Mucosa of descending colon (tissue), 3 donors: ENCODE measurements around the gene NELL2. TPM values are rescaled to one million over a fixed set of nuclear protein-coding genes. Genes with fewer than 3 reads are reported as not detected.

Experiments
- ATAC-seq: fragments of 200-7000 bp; cut with Tn5 transposase; one replicate; pipeline ENCODE4 v1.9.1; 2020; ENCODE audit warnings: mild to moderate bottlenecking, moderate library complexity
- DNase-seq, 3 donors: peaks; one replicate each; pipeline ENCODE4 v3.0.0-alpha.2; 2020
- H3K36me3 ChIP-seq: fragments of 200-600 bp; one replicate; pipeline ENCODE4 v1.8.0; 2021; ENCODE audit warnings: low read depth, mild to moderate bottlenecking
- H3K4me1 ChIP-seq: fragments of 200-600 bp; one replicate; pipeline ENCODE4 v1.8.0; 2021; ENCODE audit warnings: low read depth, mild to moderate bottlenecking
- H3K4me3 ChIP-seq: fragments of 200-600 bp; one replicate; pipeline ENCODE4 v1.8.0; 2021; ENCODE audit warnings: mild to moderate bottlenecking
- H3K9me3 ChIP-seq: fragments of 200-600 bp; one replicate; pipeline ENCODE4 v1.8.0; 2021; ENCODE audit warnings: mild to moderate bottlenecking
- CTCF ChIP-seq: fragments of 200-600 bp; IDR thresholded peaks from one replicate; pipeline ENCODE4 v1.8.0; 2022; ENCODE audit warnings: antibody characterized with exemption, mild to moderate bottlenecking
- intact Hi-C, 2 donors: fragments of 100-400 bp; cut with DNase I in 1 of 2; cut with micrococcal nuclease in 1 of 2; formaldehyde crosslinking; loops; one replicate each; pipeline versions ENCODE4 v1.11.0 to v1.11.1; 2022; cut with DNase I, micrococcal nuclease
- total RNA-seq, 3 donors: library from RNA; stranded (reverse); fragmentation: NEBNext Ultra II Directional in 2 of 3; extraction: Animal tissue kit (Norgen Biotek cat#: 25700) in 2 of 3; gene quantifications; one replicate each; pipeline versions ENCODE4 v1.2.1 to v1.2.4, GENCODE V29; 2021 to 2023
- donor health status: DM: no; HTN: no; CAD: no; lungs with moderate emphysema.
- donor health status: DM: no; HTN: no; CAD: no.
- donor health status: DM: no; HTN: yes; CAD: no.

Gene NELL2
- total RNA-seq, 3 donors from 2014 or later = 2.4 to 7.4 (median 5.8) TPM

GRCh38 chr12:44550377-44550776, 325.7 kb downstream of the NELL2 start:
- Histone ChIP-seq H3K4me3 (no peak overlapping the region), H3K9me3 (no peaks in the 10 kb centered on the region), H3K4me1 (no peaks in the 10 kb centered on the region), H3K36me3 (no peaks in the 10 kb centered on the region)
- TF ChIP-seq CTCF = no peak
- ATAC-seq (no peak), DNase-seq (no peak)
- intact Hi-C loops = no loop called here

GRCh38 chr12:44546060-44546459, 330.1 kb downstream of the NELL2 start:
- no peak overlapping the region for H3K4me3 ChIP-seq
- no peaks in the 10 kb centered on the region for H3K4me1 ChIP-seq
- no peak for ATAC-seq
- DNase-seq = no peak
- no peaks in the 10 kb centered on the region for H3K36me3 ChIP-seq
- no peak for TF ChIP-seq CTCF
- intact Hi-C loops = no loop called here
- no peaks in the 10 kb centered on the region for H3K9me3 ChIP-seq

GRCh38 chr12:44544018-44544417, 332.1 kb downstream of the NELL2 start:
- intact Hi-C loops = no loop called here
- H3K4me1 ChIP-seq = no peaks in the 10 kb centered on the region
- ATAC-seq = no peak
- H3K4me3 ChIP-seq = no peak overlapping the region
- no peaks in the 10 kb centered on the region for H3K9me3 ChIP-seq
- H3K36me3 ChIP-seq = no peaks in the 10 kb centered on the region
- DNase-seq = no peak
- no peak for TF ChIP-seq CTCF

GRCh38 chr12:44542716-44543115, 333.4 kb downstream of the NELL2 start:
- H3K36me3 ChIP-seq = no peaks in the 10 kb centered on the region
- no peak for TF ChIP-seq CTCF

GRCh38 chr12:44537354-44537753, 338.8 kb downstream of the NELL2 start:
- no peaks in the 10 kb centered on the region for H3K4me1 ChIP-seq
- no peak for TF ChIP-seq CTCF
- intact Hi-C loops = no loop called here
- no peak for ATAC-seq
- DNase-seq = no peak
- H3K4me3 ChIP-seq = no peak overlapping the region
- H3K36me3 ChIP-seq = no peaks in the 10 kb centered on the region
- H3K9me3 ChIP-seq = no peaks in the 10 kb centered on the region

More at GRCh38 chr12:44542716-44543115, 333.4 kb downstream of the NELL2 start:
- Histone ChIP-seq H3K4me1 (no peaks in the 10 kb centered on the region), H3K9me3 (no peaks in the 10 kb centered on the region), H3K4me3 (no peak overlapping the region)
- intact Hi-C loops = no loop called here
- ATAC-seq = no peak
- DNase-seq = no peak

GRCh38 chr12:44532940-44533339, 343.2 kb downstream of the NELL2 start:
- intact Hi-C loops = no loop called here
- TF ChIP-seq CTCF = no peak
- no peak for DNase-seq
- H3K4me1 ChIP-seq = no peaks in the 10 kb centered on the region
- no peaks in the 10 kb centered on the region for H3K9me3 ChIP-seq
- no peak overlapping the region for H3K4me3 ChIP-seq
- ATAC-seq = no peak
- no peaks in the 10 kb centered on the region for H3K36me3 ChIP-seq
